SIG-M5 treated with dmso at 0.1 percent for 504 hours (cell line): ENCODE measurements around the gene PPARG.

Experiments
- DNase-seq: peaks from one replicate; lab custom pipeline; 2025; ENCODE audit not compliant: unreplicated experiment; lab: John Stamatoyannopoulos, UW

PPARG gene

GRCh38 chr3:12408984-12409683, 120.3 kb downstream of the PPARG start:
- no peak for DNase-seq

DNA sequence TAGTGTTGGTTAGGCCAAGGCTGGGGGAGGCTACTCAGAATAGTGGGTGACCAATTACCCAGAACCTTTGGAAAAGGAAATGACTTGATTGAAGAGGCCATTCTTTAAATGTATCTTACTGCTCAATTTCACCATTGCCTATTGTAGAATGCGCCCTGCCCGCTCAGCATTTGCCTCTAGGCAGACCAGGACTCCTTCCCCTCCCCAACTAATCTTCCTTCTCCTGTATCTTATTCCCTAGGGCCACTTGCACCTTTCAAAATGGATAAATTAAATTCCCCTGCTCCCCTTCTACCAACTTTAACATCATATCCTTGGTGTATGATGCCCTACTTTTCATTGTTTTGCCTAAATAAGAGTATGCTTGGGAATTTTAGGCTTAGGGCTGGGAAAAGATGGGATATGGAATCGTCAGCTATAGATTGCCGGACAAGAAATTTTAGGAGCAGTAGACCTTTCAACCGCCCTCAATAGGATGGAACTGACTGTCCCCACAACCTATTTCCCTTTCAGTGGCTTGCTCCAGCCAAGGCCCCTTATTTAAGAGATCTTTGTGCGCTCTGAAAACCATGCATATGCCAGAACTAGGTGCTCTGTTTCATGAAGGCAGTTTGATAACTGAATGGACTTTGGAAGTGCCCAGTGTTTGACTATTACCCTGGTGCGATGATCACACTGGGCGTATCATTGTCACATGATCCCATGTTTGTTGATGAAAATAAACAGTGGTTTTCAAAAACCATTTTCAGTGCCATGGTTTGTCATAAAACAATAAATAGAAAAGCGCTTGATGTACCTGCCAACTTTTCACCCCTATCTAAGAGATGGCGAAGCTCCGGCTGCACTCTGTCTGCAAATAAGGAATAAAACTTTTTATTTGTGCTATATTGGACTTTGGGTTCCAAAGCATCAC, 121.1 kb downstream of the PPARG start:
- no peak for DNase-seq

DNA sequence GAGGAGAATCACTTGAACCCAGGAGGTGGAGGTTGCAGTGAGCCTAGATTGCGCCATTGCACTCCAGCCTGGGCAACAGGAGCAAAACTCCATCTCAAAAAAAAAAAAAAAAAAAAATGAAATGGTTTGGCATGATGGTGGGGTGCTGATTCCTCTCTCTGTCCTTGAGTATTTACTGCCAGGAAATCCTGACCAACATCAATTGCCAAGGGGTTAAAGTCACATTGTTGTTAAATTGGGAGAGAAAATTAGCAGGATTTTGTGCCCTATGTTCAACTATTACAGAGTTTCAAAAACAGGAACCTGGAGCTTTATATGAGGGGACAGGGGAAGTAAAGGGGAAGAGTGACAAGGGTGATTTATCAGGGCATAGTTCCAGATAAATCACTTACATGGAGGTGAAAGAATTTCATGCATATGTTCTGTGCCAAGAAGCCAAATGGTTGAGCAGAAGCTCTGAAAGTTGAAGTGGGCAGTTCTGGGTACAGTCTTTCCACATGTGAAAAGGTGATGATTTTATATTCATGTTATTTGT, 124.9 kb downstream of the PPARG start:
- DNase-seq = peak; percentile 31

- no peak for DNase-seq
These were observed 126.3 kb downstream of the PPARG start for GRCh38 chr3:12415014-12415680.

DNA sequence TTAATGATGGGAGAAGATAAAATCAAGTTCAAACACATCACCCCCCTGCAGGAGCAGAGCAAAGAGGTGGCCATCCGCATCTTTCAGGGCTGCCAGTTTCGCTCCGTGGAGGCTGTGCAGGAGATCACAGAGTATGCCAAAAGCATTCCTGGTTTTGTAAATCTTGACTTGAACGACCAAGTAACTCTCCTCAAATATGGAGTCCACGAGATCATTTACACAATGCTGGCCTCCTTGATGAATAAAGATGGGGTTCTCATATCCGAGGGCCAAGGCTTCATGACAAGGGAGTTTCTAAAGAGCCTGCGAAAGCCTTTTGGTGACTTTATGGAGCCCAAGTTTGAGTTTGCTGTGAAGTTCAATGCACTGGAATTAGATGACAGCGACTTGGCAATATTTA, 127.9 kb downstream of the PPARG start:
- DNase-seq = no peak

DNA sequence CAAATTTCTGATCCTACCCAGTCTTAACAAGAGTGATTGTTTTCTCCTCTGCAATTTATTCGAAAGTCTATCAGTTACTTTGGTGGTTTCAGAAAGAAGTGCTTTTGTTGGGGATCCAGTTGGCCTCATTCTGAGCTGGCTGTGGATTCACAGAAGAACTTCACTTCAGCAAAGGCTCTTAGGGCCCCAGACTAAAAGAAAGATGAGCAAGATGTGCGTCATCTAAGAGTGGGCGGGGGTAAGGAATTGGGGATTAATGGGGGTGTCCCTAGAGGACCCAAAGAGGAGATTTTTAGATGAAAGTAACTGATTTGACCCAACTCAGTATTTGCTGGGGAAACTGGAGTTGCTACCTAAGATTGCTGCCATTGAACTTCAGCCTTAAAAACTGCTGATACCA, 131.5 kb downstream of the PPARG start:
- DNase-seq = no peak

DNA sequence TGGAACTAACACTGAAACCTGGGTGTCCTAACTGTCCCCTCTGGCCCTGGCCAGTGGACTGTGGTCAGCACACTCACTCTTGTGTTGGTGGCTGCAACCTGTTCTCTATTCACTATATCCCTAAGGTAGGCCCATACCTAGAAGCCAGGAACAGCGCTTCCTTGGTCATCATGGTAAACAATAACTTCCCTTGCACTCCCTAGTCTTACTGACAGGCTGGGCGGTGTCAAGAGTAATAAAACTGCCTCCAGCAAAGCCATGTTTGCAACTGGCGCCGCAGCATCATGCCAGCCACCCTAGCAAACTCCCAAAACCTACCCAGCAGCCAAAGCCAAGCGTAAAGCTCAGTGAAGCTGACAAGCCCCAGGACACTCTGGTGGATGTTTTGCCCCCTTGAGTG, 132.3 kb downstream of the PPARG start:
- no peak for DNase-seq

- DNase-seq = no peak
These were observed 134.3 kb downstream of the PPARG start for GRCh38 chr3:12423131-12423530.

DNA sequence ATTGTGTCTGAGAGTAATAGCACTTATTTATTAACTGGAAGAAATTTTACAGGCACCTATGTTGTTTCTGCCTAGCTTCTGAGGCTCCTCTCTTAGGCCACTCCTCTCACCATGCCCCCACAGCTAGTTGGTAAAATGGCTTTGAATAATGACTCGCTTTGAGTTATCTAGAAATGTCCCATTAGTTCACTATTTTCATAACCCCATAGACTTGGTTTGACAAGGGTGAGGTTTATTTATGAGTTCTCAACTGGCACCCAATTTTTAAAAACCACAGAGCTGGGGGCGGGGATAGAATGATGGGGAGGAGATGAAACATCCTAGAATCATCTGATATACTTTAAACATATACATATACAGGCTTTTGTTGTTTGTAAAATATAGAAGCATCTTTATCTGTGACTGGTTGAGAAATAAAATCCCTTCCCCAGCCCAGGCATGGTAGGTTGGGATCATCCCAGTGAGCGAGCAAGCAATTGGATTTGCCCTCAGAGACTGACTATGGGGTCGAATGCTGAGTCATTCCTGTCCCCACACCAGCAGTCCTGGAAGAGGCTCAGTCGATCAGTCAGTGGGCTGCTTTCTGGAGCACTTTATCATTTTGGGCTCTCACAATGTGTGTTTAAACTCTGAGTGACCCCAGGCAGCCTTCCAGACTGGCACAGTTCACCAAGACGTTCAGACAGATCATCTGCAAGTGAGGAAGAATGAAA, 135.2 kb downstream of the PPARG start:
- no peak for DNase-seq

GRCh38 chr3:12424635-12425319, 135.9 kb downstream of the PPARG start:
- no peak for DNase-seq

GRCh38 chr3:12425850-12426579, 137.1 kb downstream of the PPARG start:
- DNase-seq = no peak

- DNase-seq = peak; percentile 51
These were observed 138.7 kb downstream of the PPARG start for GRCh38 chr3:12427551-12427950.

DNA sequence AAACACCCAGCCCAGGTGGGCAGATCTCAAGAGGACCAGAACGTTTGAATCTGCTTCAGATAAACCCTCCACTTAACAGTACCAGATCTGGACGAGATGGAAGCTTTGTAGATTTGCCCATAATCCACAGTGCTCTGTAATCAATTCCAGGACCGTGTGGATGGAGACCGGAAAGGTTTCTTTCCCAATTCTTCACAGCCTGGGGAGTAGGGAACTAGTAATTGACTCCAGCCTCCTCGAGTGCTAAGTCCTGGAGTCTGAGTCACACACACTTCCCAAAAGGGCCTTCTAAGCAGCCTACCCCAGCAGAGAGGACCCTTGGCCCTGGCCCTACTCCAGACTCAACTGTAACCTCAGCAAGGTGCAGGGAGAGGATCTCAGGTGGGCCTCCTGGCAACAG, 139.3 kb downstream of the PPARG start:
- no peak for DNase-seq

- DNase-seq = no peak
These were observed 141.2 kb downstream of the PPARG start for GRCh38 chr3:12430086-12430485.

- DNase-seq = no peak
These were observed 145.0 kb downstream of the PPARG start for GRCh38 chr3:12433823-12434222.

DNA sequence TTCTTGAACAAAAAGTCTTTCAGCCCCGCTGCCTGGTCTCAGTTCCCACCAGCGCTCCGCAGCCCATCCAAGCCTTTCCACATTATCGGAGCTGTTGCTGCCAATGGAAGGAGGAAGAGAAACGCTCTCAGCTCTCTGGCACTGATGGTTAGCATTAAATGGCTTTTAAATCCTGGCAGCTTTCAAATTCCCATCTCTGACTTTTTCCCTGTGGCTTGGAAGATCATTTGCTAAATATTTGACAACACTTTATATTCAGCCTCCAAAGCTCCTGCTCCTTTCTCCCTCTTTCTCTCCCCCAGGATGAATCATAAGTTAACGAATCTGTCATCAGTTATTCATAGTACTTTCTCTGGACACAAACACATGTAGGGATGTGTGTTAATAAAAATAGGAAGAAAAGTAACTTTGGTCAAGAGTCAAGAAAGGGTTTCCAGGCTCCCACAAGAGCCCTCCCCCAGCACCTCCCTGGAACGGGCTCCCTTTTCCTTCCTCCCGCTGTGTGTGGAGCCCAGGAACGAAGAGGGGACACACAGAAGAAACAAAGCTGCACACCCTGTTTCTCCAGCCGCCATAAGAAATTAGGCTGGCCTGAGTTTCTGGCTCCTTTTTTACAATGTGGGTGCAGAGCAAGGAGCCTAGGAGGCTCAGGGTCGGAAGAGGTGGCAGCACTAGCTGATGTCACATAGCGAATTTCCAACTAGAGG, 147.8 kb downstream of the PPARG start:
- no peak for DNase-seq

GRCh38 chr3:12437221-12437605, 148.3 kb downstream of the PPARG start:
- no peak for DNase-seq

- DNase-seq = no peak
These were observed 149.0 kb downstream of the PPARG start for GRCh38 chr3:12437861-12438260.

- DNase-seq = no peak
These were observed 149.4 kb downstream of the PPARG start for GRCh38 chr3:12438318-12438717.
